ENCODE results near the gene SCN2A.

GRCh38 chr2:165238295-165238694 is 919 bp upstream of the SCN2A start:
- no peak for TF ChIP-seq GATA3 (IDR thresholded peaks at IDR 0.05; ENCODE audit: low read depth, low read length)
- no peak for TF ChIP-seq GATA2 (IDR thresholded peaks at IDR 0.05; ENCODE audit: low read depth, low read length)

Data from SH-SY5Y (cell line).